Activated CD8-positive, alpha-beta T cell treated with anti-CD3 and anti-CD28 coated beads for 36 hours (primary cell): Measurements from ENCODE around the gene DHRS2. TPM values are rescaled to one million over a fixed set of nuclear protein-coding genes. Genes with fewer than 3 reads are reported as not detected.

Source experiments
- ATAC-seq: fragments of 200-7000 bp; cut with Tn5 transposase; one replicate; pipeline ENCODE4 v1.10.0; 2021; ENCODE audit warnings: mild to moderate bottlenecking, moderate library complexity
- CTCF ChIA-PET: fragments of 350-600 bp; sonication (Branson Sonifier 250); formaldehyde crosslinking; loops from one replicate; lab custom pipeline; 2021; ENCODE audit warnings: antibody characterized with exemption; lab: Charles Lee
- POLR2A ChIA-PET: fragments of 350-600 bp; sonication (Branson Sonifier 250); formaldehyde crosslinking; loops from one replicate; lab custom pipeline; 2021; ENCODE audit warnings: antibody characterized with exemption; lab: Charles Lee
- DNase-seq: peaks from one replicate; pipeline ENCODE4 v3.0.0-alpha.2; 2020
- H3K27ac Mint-ChIP-seq: one replicate; pipeline ENCODE4 v1.8.0; 2021; ENCODE audit warnings: mild to moderate bottlenecking, mixed read lengths
- H3K27me3 Mint-ChIP-seq: one replicate; pipeline ENCODE4 v1.8.0; 2021; ENCODE audit warnings: mixed read lengths
- H3K36me3 Mint-ChIP-seq: one replicate; pipeline ENCODE4 v1.8.0; 2021; ENCODE audit warnings: low read depth, mixed read lengths
- H3K4me1 Mint-ChIP-seq: one replicate; pipeline ENCODE4 v1.8.0; 2021; ENCODE audit warnings: low read depth, mixed read lengths
- H3K4me3 Mint-ChIP-seq: one replicate; pipeline ENCODE4 v1.8.0; 2021; ENCODE audit warnings: mild to moderate bottlenecking, moderate library complexity, mixed read lengths
- H3K9me3 Mint-ChIP-seq: one replicate; pipeline ENCODE4 v1.8.0; 2021; ENCODE audit warnings: mixed read lengths
- intact Hi-C: fragments of 100-400 bp; cut with micrococcal nuclease; formaldehyde crosslinking; loops from one replicate; pipeline ENCODE4 v1.10.0; 2022
- total RNA-seq, 2 experiments: library from RNA; stranded (reverse); gene quantifications; one replicate each; pipeline ENCODE4 v1.2.3, GENCODE V29; 2021
- TF ChIP-seq, protein P1 (sequence below): fragments of 200-600 bp; IDR thresholded peaks from one replicate; pipeline ENCODE4 v1.8.0; 2022; ENCODE audit warnings: antibody characterized with exemption, mild to moderate bottlenecking

Gene DHRS2
- total RNA-seq, 2 experiments from 2014 or later = 3.3 to 3.5 TPM

- Mint-ChIP-seq H3K36me3 (no peaks in the 10 kb centered on the region), H3K4me1 (no peaks in the 10 kb centered on the region), H3K9me3 (no peaks in the 10 kb centered on the region), H3K27me3 (no peaks in the 10 kb centered on the region), H3K4me3 (no peak overlapping the region), H3K27ac (no peak overlapping the region)
- ChIA-PET POLR2A (no interaction called here), CTCF (interaction anchor here (0.6 kb wide), 1 partner anchor 196 kb away, joined by 3 read pairs; no protein-coding TSS in a partner anchor)
- ATAC-seq (no peak), DNase-seq (no peak)
- intact Hi-C loops = loop anchor here (10.0 kb wide), 1 partner anchor 276 kb away; no protein-coding TSS in a partner anchor
- TF ChIP-seq, protein P1, sequence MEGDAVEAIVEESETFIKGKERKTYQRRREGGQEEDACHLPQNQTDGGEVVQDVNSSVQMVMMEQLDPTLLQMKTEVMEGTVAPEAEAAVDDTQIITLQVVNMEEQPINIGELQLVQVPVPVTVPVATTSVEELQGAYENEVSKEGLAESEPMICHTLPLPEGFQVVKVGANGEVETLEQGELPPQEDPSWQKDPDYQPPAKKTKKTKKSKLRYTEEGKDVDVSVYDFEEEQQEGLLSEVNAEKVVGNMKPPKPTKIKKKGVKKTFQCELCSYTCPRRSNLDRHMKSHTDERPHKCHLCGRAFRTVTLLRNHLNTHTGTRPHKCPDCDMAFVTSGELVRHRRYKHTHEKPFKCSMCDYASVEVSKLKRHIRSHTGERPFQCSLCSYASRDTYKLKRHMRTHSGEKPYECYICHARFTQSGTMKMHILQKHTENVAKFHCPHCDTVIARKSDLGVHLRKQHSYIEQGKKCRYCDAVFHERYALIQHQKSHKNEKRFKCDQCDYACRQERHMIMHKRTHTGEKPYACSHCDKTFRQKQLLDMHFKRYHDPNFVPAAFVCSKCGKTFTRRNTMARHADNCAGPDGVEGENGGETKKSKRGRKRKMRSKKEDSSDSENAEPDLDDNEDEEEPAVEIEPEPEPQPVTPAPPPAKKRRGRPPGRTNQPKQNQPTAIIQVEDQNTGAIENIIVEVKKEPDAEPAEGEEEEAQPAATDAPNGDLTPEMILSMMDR = no peak
Observed at GRCh38 chr14:23638414-23639047, 2.4 kb downstream of the DHRS2 start.

GRCh38 chr14:23639048-23639890 is 3.1 kb downstream of the DHRS2 start:
- H3K27ac Mint-ChIP-seq = no peak overlapping the region
- CTCF ChIA-PET = interaction anchor here (0.6 to 1.1 kb wide), 2 partner anchors 196 to 1905 kb away, joined by 3 read pairs; no protein-coding TSS in a partner anchor
- TF ChIP-seq, protein P1 = no peak
- intact Hi-C loops = loop anchor here (10.0 kb wide), 1 partner anchor 276 kb away; no protein-coding TSS in a partner anchor
- H3K4me1 Mint-ChIP-seq = no peaks in the 10 kb centered on the region
- POLR2A ChIA-PET = no interaction called here
- H3K27me3 Mint-ChIP-seq = no peaks in the 10 kb centered on the region
- no peak for DNase-seq
- H3K36me3 Mint-ChIP-seq = no peaks in the 10 kb centered on the region
- H3K4me3 Mint-ChIP-seq = no peak overlapping the region
- no peaks in the 10 kb centered on the region for H3K9me3 Mint-ChIP-seq
- ATAC-seq = no peak

- ChIA-PET CTCF (interaction anchor here (1.1 to 3.0 kb wide), 3 partner anchors 8 to 1906 kb away, joined by 3 to 29 read pairs (median 8); no protein-coding TSS in a partner anchor), POLR2A (no interaction called here)
- Mint-ChIP-seq H3K27ac (no peak overlapping the region), H3K9me3 (no peaks in the 10 kb centered on the region), H3K4me3 (no peak overlapping the region), H3K4me1 (no peaks in the 10 kb centered on the region), H3K36me3 (no peaks in the 10 kb centered on the region), H3K27me3 (no peaks in the 10 kb centered on the region)
- no peak for DNase-seq
- TF ChIP-seq, protein P1 = no peak
- no peak for ATAC-seq
- intact Hi-C loops = loop anchor here (10.0 kb wide), 1 partner anchor 275 kb away; no protein-coding TSS in a partner anchor
Observed at GRCh38 chr14:23639891-23640523, 3.8 kb downstream of the DHRS2 start.

- POLR2A ChIA-PET = no interaction called here
- Mint-ChIP-seq H3K27ac (no peak overlapping the region), H3K4me3 (no peak overlapping the region)
Observed at GRCh38 chr14:23640524-23641141, 4.5 kb downstream of the DHRS2 start.

More at GRCh38 chr14:23640524-23641141, 4.5 kb downstream of the DHRS2 start:
- no peaks in the 10 kb centered on the region for H3K4me1 Mint-ChIP-seq
- CTCF ChIA-PET = interaction anchor here (1.1 to 3.0 kb wide), 3 partner anchors 9 to 1906 kb away, joined by 3 to 29 read pairs (median 8); no protein-coding TSS in a partner anchor
- H3K27me3 Mint-ChIP-seq = no peaks in the 10 kb centered on the region
- intact Hi-C loops = no loop called here
- H3K9me3 Mint-ChIP-seq = no peaks in the 10 kb centered on the region
- no peak for DNase-seq
- TF ChIP-seq, protein P1 = no peak
- no peaks in the 10 kb centered on the region for H3K36me3 Mint-ChIP-seq
- ATAC-seq = no peak
